Central memory CD8-positive, alpha-beta T cell (primary cell): ENCODE measurements around the gene OSBPL3.
"Not testable (repeated sequence)": the region's sequence is repeated elsewhere in the genome, so short reads cannot be mapped to it uniquely, and the experiment has no call there.

Source experiments
- ATAC-seq: fragments of 150-1000 bp; cut with Tn5 transposase; replicated peaks from 2 replicates; pipeline ENCODE4 v1.10.0; 2022; ENCODE audit warnings: mild to moderate bottlenecking, moderate FRiP score, moderate number of reproducible peaks; ENCODE audit not compliant: poor library complexity, severe bottlenecking; ENCODE audit errors: extremely low read depth
- DNase-seq, 2 donors: peaks; one replicate each; pipeline ENCODE4 v3.0.0; 2021; ENCODE audit warnings: low spot score in 2 of 2
- H3K27ac Mint-ChIP-seq: one replicate; pipeline ENCODE4 v1.8.0; 2022; ENCODE audit warnings: low read depth, mild to moderate bottlenecking, moderate library complexity, mixed read lengths
- H3K27me3 Mint-ChIP-seq: one replicate; pipeline ENCODE4 v1.8.0; 2022; ENCODE audit warnings: mixed read lengths
- H3K36me3 Mint-ChIP-seq: one replicate; pipeline ENCODE4 v1.8.0; 2022; ENCODE audit warnings: mild to moderate bottlenecking, moderate library complexity, mixed read lengths; ENCODE audit not compliant: insufficient read depth
- H3K4me1 Mint-ChIP-seq: one replicate; pipeline ENCODE4 v1.8.0; 2022; ENCODE audit warnings: mixed read lengths
- H3K4me3 Mint-ChIP-seq: one replicate; pipeline ENCODE4 v1.8.0; 2022; ENCODE audit warnings: mild to moderate bottlenecking, moderate library complexity, mixed read lengths
- H3K9me3 Mint-ChIP-seq: one replicate; pipeline ENCODE4 v1.8.0; 2022; ENCODE audit warnings: mixed read lengths

OSBPL3 gene

DNA sequence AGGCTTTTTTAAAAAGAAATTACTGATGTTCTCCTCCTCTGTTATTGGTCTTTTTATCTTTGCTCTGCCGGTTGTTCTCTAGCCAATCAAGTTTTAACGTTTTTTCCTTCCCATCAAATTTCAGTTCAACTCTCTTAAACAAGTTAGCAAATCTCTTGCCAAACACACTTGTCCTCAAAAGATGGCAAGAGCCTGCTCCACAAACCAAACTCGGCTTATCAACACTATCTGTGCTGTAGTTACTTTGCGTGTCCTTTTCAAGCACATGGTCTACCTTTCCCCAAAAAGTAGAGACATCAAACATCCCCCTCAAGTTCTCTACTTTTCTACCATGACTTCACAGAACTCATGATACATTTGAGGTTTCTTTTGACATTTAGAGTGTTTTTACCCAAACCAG, 71.3 kb downstream of the OSBPL3 start:
- DNase-seq (no peak), ATAC-seq (no peak)
- Mint-ChIP-seq H3K9me3 (no peaks in the 10 kb centered on the region), H3K36me3 (no peaks in the 10 kb centered on the region), H3K4me3 (no peak overlapping the region), H3K27ac (no peak overlapping the region), H3K4me1 (peaks cover 52% of the 10 kb centered on the region), H3K27me3 (no peaks in the 10 kb centered on the region)

DNA sequence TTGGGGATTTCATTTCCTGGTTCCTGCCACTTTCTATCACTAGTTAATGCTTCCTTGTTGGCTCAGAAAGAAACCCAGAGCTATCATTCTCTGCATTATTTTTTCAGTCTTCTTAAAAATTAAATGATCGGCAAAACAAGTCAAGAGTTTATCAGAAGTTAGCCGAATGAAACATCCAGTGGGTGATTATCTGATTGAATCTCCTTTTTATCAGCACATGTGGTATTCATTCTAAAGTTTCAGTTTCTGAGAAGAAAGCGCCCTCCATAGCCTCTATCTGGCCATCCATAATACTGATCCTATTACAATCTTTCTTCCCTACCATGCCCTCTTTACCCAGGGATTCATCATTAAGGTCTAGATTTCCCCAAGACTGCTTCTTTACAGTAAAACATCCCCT, 71.8 kb downstream of the OSBPL3 start:
- no peak overlapping the region for H3K4me3 Mint-ChIP-seq
- no peaks in the 10 kb centered on the region for H3K9me3 Mint-ChIP-seq
- DNase-seq (no peak), ATAC-seq (no peak)
- no peaks in the 10 kb centered on the region for H3K36me3 Mint-ChIP-seq
- H3K27me3 Mint-ChIP-seq: no peaks in the 10 kb centered on the region
- H3K27ac Mint-ChIP-seq: no peak overlapping the region
- peaks cover 51% of the 10 kb centered on the region for H3K4me1 Mint-ChIP-seq

DNA sequence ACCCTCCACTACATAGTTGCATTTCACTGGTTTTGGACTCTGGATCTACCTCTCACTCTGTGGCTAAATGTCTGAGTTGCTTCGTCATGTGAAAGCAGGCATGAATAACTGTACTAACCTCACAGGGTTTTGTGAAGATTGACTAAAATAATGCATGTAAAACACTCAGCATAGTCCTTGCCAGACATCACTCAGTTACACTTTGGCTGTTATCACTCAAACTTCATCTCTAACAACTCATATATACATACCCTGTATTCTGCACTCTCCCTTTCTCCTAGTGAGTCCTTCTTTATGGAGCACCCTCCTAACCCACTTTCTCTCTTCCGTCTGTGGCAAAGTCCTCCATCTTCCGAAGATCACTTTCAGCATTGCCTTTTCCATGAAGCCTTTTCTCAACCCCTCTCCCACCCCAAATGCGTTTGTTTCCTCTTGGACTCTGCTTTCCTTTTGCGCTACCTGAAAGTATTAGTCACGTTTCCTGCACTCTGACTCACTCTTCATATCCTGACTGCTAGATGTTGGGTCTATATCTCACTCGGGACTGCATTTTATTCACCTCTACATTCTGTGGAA, 72.6 kb downstream of the OSBPL3 start:
- no peak overlapping the region for H3K27ac Mint-ChIP-seq
- DNase-seq (no peak), ATAC-seq (peak; percentile 59)
- peaks cover 51% of the 10 kb centered on the region for H3K4me1 Mint-ChIP-seq
- no peaks in the 10 kb centered on the region for H3K27me3 Mint-ChIP-seq
- H3K4me3 Mint-ChIP-seq: no peak overlapping the region
- no peaks in the 10 kb centered on the region for H3K36me3 Mint-ChIP-seq
- H3K9me3 Mint-ChIP-seq: no peaks in the 10 kb centered on the region

DNA sequence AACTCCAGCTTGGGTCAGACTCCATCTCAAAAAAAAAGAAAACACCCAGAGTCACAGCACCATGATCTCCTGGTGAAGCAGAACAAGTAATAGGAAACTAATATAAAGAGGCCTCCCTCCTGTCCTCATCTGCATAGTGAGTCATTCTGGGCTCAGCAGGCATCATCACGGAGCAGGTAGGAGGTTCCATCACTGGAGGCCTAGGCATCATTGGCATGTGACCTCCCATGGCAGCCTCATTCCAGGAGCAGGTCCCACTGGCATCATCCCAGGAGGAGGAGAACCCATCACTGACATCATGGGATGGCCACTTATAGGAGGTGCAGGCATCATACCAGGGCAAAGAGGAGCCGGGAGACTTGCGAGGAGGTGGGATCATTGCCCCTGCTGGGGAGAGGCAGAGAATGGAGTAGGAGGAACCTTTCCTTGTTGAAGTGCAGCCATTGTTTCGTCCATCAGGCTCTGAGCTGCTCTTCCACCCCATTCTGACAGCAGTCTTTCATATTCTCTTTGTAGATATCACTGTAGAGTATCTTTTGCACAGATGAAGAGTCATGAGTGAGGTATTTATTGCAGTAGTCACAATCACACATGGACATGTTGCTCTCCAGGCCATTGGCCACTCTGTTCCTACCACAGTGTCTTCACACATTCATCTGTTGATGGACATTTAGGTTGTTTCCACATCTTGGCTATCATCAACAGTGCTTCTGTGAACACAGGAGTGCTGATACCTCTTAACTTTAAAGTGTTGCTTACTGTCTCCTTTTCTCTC, 73.8 kb downstream of the OSBPL3 start:
- peaks cover 47% of the 10 kb centered on the region for H3K4me1 Mint-ChIP-seq
- H3K36me3 Mint-ChIP-seq: no peaks in the 10 kb centered on the region
- no peaks in the 10 kb centered on the region for H3K27me3 Mint-ChIP-seq
- no peaks in the 10 kb centered on the region for H3K9me3 Mint-ChIP-seq
- DNase-seq (no peak), ATAC-seq (no peak)
- H3K4me3 Mint-ChIP-seq: no peak overlapping the region
- no peak overlapping the region for H3K27ac Mint-ChIP-seq

DNA sequence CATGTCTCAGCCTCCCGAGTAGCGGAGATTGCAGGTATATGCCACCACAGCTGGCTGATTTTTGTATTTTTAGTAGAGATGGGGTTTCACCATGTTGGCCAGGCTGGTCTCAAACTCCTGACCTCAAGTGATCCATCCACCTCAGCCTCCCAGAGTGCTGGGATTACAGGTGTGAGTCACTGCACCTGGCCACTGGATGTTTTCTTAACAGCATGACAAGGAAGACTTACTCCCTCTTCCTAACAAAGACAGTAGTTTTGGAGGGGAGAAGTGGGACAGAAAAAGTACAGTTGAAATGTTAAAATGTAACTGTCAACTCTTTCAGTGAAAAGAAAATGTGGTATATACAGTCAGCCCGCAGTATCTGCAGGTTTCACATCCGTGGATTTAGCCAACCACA, 76.0 kb downstream of the OSBPL3 start:
- H3K36me3 Mint-ChIP-seq, ATAC-seq, H3K27me3 Mint-ChIP-seq, H3K27ac Mint-ChIP-seq, H3K9me3 Mint-ChIP-seq, H3K4me3 Mint-ChIP-seq, DNase-seq: not testable (repeated sequence)
- peaks cover 52% of the 10 kb centered on the region for H3K4me1 Mint-ChIP-seq

DNA sequence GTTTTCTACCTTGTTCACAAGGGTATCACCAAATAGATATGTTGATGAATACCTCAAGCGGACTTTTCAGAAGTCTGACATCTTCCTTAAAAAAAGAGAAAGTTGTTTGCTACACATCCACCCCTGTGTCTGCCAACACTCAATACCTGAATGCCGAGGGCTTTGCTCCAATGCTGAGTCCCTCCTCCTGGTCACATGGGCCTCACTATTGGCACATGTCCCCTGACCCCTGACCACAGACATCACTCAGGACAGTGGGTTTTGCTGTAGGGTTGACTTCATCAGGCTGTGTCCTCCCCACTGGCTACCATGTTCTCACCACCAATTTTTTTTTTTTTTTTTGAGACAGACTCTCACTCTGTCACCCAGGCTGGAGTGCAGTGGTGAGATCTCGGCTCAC, 76.4 kb downstream of the OSBPL3 start:
- Mint-ChIP-seq H3K36me3 (peaks cover 2% of the 10 kb centered on the region), H3K27me3 (no peaks in the 10 kb centered on the region), H3K4me3 (no peak overlapping the region), H3K9me3 (no peaks in the 10 kb centered on the region), H3K4me1 (peaks cover 56% of the 10 kb centered on the region), H3K27ac (no peak overlapping the region)
- DNase-seq: no peak
- no peak for ATAC-seq

DNA sequence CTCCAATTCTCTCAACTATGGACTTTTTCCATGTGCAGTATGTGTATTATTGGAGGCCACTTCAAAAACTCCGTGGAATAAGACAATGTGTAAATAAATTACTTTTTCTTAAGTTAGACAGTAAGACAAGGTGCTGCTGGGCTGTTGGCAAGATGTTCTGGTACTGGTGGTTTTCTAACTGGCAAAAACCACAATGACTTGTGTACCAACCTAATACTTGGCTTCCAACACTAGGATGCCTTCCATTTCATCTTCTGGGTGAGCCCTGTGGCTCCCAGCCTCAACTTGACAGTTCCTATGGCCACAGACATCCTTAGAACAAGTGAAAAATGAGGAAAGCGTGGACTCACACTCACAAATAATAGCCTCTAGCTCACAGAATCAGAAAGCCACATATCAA, 77.0 kb downstream of the OSBPL3 start:
- DNase-seq (no peak), ATAC-seq (no peak)
- H3K9me3 Mint-ChIP-seq: no peaks in the 10 kb centered on the region
- peaks cover 60% of the 10 kb centered on the region for H3K4me1 Mint-ChIP-seq
- no peak overlapping the region for H3K27ac Mint-ChIP-seq
- H3K27me3 Mint-ChIP-seq: no peaks in the 10 kb centered on the region
- no peak overlapping the region for H3K4me3 Mint-ChIP-seq
- peaks cover 2% of the 10 kb centered on the region for H3K36me3 Mint-ChIP-seq

DNA sequence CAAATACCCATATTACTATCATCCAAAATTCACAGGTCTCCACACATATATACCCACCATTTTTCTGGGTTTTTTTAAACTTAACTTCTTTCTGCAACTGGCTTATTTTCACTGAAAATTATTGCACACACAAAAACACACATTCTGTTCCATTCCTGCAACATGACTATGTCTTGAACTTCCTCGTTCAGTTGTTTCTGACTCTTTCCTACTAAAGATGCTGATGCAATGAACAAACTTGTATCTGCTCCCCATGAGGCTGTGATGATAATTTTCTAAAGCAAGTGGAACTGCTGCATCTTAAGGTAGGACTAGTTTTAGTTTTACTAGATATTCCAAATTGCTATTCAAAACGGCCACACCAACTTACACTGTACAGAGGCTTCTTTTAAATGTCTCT, 77.7 kb downstream of the OSBPL3 start:
- Mint-ChIP-seq H3K4me3 (no peak overlapping the region), H3K4me1 (peaks cover 60% of the 10 kb centered on the region)

DNA sequence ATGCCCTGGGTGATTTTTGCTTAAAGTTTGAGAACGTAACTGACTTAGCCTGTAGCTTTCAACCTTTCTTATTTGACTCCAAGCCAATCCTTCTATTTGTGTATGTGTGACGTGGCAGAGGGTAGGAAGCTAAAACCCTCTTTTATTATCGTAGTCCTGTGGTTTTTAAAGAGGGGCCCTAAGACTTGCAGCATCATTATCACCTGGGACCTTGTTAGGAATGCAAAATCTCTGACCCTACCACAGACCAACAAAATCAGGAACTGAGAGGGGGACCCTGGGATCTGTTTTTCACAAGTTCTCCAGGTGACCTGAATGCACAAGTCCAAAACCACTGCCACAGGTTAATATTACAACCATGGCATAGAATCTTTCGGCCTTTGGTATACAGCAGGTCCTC, 80.1 kb downstream of the OSBPL3 start:
- Mint-ChIP-seq H3K36me3 (peaks cover 4% of the 10 kb centered on the region), H3K4me1 (peaks cover 74% of the 10 kb centered on the region), H3K27me3 (no peaks in the 10 kb centered on the region), H3K27ac (no peak overlapping the region), H3K9me3 (no peaks in the 10 kb centered on the region), H3K4me3 (no peak overlapping the region)
- ATAC-seq: no peak
- DNase-seq: no peak

More for the DNA sequence above, 77.7 kb downstream of the OSBPL3 start:
- H3K27me3 Mint-ChIP-seq: no peaks in the 10 kb centered on the region
- no peak for ATAC-seq
- H3K9me3 Mint-ChIP-seq: no peaks in the 10 kb centered on the region
- no peak overlapping the region for H3K27ac Mint-ChIP-seq
- DNase-seq: no peak
- peaks cover 2% of the 10 kb centered on the region for H3K36me3 Mint-ChIP-seq

DNA sequence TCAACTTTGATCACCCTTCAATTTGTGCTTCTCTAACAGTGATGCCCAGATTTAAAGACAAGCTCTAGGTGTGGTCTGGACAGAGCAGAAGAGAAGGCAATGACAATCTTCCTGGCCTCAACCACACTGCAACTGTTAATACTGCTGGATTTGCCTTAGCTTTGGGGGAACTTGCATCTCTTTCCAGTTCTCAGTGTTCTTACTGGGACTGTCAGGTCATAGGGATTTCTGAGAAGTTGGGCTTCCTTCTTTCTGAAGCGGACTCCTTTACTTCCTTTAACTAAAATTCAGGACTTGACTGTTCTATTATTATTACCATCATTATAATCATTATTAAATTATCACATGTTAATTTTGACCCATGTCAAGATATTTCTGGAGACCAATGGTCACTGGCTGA, 80.8 kb downstream of the OSBPL3 start:
- Mint-ChIP-seq H3K27me3 (no peaks in the 10 kb centered on the region), H3K27ac (peak overlapping the region; percentile 22), H3K9me3 (no peaks in the 10 kb centered on the region), H3K4me1 (peaks cover 75% of the 10 kb centered on the region), H3K4me3 (peak overlapping the region; percentile 9), H3K36me3 (peaks cover 4% of the 10 kb centered on the region)
- ATAC-seq (no peak), DNase-seq (no peak)

DNA sequence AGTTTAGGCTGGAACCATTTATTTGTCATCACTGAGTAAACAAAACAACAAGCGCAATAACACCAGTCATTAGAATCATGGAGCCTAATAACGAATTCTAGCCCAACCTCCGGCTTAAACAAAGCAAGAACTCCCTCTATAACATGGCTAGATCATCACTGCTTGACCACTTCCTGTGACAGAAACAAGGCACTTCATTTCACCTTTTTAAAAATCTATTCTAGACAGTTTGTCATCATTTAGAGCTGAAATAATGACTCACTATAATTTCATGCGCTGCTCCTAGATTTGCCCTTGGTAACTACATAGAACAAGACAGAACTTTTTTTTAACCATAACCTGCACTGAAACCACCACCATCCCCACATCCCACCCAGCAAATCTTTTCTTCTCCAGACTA, 81.3 kb downstream of the OSBPL3 start:
- no peaks in the 10 kb centered on the region for H3K27me3 Mint-ChIP-seq
- peak overlapping the region; percentile 22 for H3K27ac Mint-ChIP-seq
- peaks cover 4% of the 10 kb centered on the region for H3K36me3 Mint-ChIP-seq
- H3K4me3 Mint-ChIP-seq: peak overlapping the region; percentile 9
- H3K9me3 Mint-ChIP-seq: no peaks in the 10 kb centered on the region
- H3K4me1 Mint-ChIP-seq: peaks cover 77% of the 10 kb centered on the region
- no peak for DNase-seq
- peak; percentile 81 for ATAC-seq

DNA sequence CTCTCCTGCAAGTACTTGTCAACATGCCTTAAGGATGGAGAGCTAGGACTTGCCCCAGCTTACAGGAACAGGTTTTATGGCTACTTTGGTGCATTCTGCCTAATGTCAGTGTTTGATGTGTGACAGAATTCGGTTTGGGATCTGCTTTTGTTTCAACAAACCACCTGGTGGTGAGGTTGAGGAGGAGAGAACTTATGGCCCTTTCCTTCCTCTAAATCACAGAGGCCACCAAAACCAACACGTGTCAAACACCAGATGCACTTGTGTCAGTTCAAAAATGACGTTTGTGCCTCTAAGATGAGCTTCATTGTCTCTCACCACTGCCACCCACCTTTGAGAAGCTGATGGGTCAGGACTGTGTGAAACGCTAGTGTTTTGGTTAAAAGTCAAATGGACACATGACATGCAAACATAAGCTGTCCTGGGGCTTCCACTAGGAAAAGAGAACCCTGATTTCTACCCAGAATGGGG, 83.9 kb downstream of the OSBPL3 start:
- H3K4me1 Mint-ChIP-seq: peaks cover 56% of the 10 kb centered on the region
- no peak for DNase-seq
- H3K27ac Mint-ChIP-seq: peak overlapping the region; percentile 49
- no peaks in the 10 kb centered on the region for H3K9me3 Mint-ChIP-seq
- peak; percentile 34 for ATAC-seq
- no peaks in the 10 kb centered on the region for H3K27me3 Mint-ChIP-seq
- no peak overlapping the region for H3K4me3 Mint-ChIP-seq
- peaks cover 10% of the 10 kb centered on the region for H3K36me3 Mint-ChIP-seq
